Neural cell (in vitro differentiated cells): ENCODE measurements around the gene POLE3. TPM values are rescaled to one million over a fixed set of nuclear protein-coding genes. Genes with fewer than 3 reads are reported as not detected.
"Not testable (repeated sequence)": the region's sequence is repeated elsewhere in the genome, so short reads cannot be mapped to it uniquely, and the experiment has no call there.

Source experiments
- H2AFZ ChIP-seq: fragments of 200-600, 300-800 bp; sonication (generic), shearing (Covaris generic); 2 replicates; pipeline ENCODE4 v1.6.0; 2014; ENCODE audit warnings: low read depth, mild to moderate bottlenecking, antibody characterized with exemption, low read length, moderate library complexity
- H3F3A ChIP-seq: fragments of 200-600 bp; shearing (Covaris generic); 2 replicates; pipeline ENCODE4 v1.6.1; 2016; ENCODE audit warnings: mild to moderate bottlenecking, moderate library complexity, mixed read lengths, antibody characterized with exemption, low read length; ENCODE audit not compliant: insufficient read depth, poor library complexity, severe bottlenecking
- H3K27ac ChIP-seq: fragments of 200-600, 300-800 bp; sonication (generic), shearing (Covaris generic); 2 replicates; pipeline ENCODE4 v1.5.1; 2014; ENCODE audit warnings: mild to moderate bottlenecking, low read length, moderate library complexity
- H3K27me3 ChIP-seq: fragments of 300-800, 200-600 bp; sonication (generic), shearing (Covaris generic); 2 replicates; pipeline ENCODE4 v1.6.0; 2014; ENCODE audit warnings: mild to moderate bottlenecking, low read depth, low read length, moderate library complexity; ENCODE audit not compliant: insufficient read depth
- H3K36me3 ChIP-seq: fragments of 300-800, 200-600 bp; sonication (generic), shearing (Covaris generic); 2 replicates; pipeline ENCODE4 v1.5.1; 2014; ENCODE audit warnings: mild to moderate bottlenecking, antibody characterized with exemption, low read length, moderate library complexity; ENCODE audit not compliant: insufficient read depth
- H3K4me2 ChIP-seq: fragments of 300-800, 200-600 bp; sonication (generic), shearing (Covaris generic); 2 replicates; pipeline ENCODE4 v1.6.0; 2014; ENCODE audit warnings: mild to moderate bottlenecking, low read length
- H3K4me3 ChIP-seq: fragments of 300-800, 200-600 bp; sonication (generic), shearing (Covaris generic); 2 replicates; pipeline ENCODE4 v1.5.1; 2014; ENCODE audit warnings: mild to moderate bottlenecking, low read length, moderate library complexity
- H3K79me2 ChIP-seq: fragments of 200-600 bp; shearing (Covaris generic); replicated peaks from 2 replicates; pipeline ENCODE4 v1.6.0; 2014; ENCODE audit warnings: mild to moderate bottlenecking, low read length, moderate library complexity; ENCODE audit not compliant: insufficient read depth
- H3K9ac ChIP-seq: fragments of 300-800, 200-600 bp; sonication (generic), shearing (Covaris generic); 2 replicates; pipeline ENCODE4 v1.6.1; 2016; ENCODE audit warnings: mild to moderate bottlenecking, low read length, mixed read lengths
- H3K9me2 ChIP-seq: fragments of 200-600 bp; shearing (Covaris generic); 2 replicates; pipeline ENCODE4 v1.6.1; 2016; ENCODE audit warnings: mild to moderate bottlenecking, low read length, mixed read lengths; ENCODE audit not compliant: insufficient read depth
- H3K9me3 ChIP-seq: fragments of 200-600, 300-800 bp; sonication (generic), shearing (Covaris generic); 2 replicates; pipeline ENCODE4 v1.6.1; 2016; ENCODE audit warnings: mild to moderate bottlenecking, mixed run types, low read length, moderate library complexity, mixed read lengths
- H4K20me1 ChIP-seq: fragments of 200-600 bp; shearing (Covaris generic); 2 replicates; pipeline ENCODE4 v1.6.1; 2016; ENCODE audit warnings: mild to moderate bottlenecking, mixed run types; ENCODE audit not compliant: insufficient read depth
- CTCF ChIP-seq: fragments of 450-650 bp; IDR thresholded peaks from 2 replicates; pipeline ENCODE4 v1.5.1; 2014; ENCODE audit warnings: antibody characterized with exemption, mild to moderate bottlenecking, moderate library complexity; ENCODE audit not compliant: poor library complexity, severe bottlenecking
- EP300 ChIP-seq: fragments of 450-650 bp; conservative IDR thresholded peaks from 2 replicates; pipeline ENCODE4 v1.6.1; 2014; ENCODE audit warnings: antibody characterized with exemption, mild to moderate bottlenecking, moderate library complexity; ENCODE audit not compliant: poor library complexity, severe bottlenecking
- EZH2 ChIP-seq: fragments of 200-600, 300-800 bp; shearing (Covaris generic), sonication (generic); IDR thresholded peaks from 2 replicates; pipeline ENCODE4 v1.6.1; 2014; ENCODE audit warnings: antibody characterized with exemption, low read length, borderline replicate concordance, mild to moderate bottlenecking; ENCODE audit not compliant: insufficient read depth, poor library complexity, severe bottlenecking
- MXI1 ChIP-seq: fragments of 450-650 bp; conservative IDR thresholded peaks from 2 replicates; pipeline ENCODE4 v1.6.1; 2014; ENCODE audit warnings: antibody characterized with exemption, mild to moderate bottlenecking; ENCODE audit not compliant: poor library complexity, severe bottlenecking
- POLR2AphosphoS5 ChIP-seq: IDR thresholded peaks from 2 replicates; pipeline ENCODE4 v1.6.1; 2012
- RAD21 ChIP-seq: fragments of 450-650 bp; conservative IDR thresholded peaks from 2 replicates; pipeline ENCODE4 v1.6.1; 2014; ENCODE audit warnings: antibody characterized with exemption, mild to moderate bottlenecking, moderate library complexity
- REST ChIP-seq: IDR thresholded peaks from 2 replicates; pipeline ENCODE4 v1.6.1; 2012; ENCODE audit warnings: borderline replicate concordance
- SMC3 ChIP-seq: fragments of 450-650 bp; conservative IDR thresholded peaks from 2 replicates; pipeline ENCODE4 v1.6.1; 2014; ENCODE audit warnings: antibody characterized with exemption, mild to moderate bottlenecking, moderate library complexity; ENCODE audit not compliant: poor library complexity
- TAF1 ChIP-seq: IDR thresholded peaks from 2 replicates; pipeline ENCODE4 v1.6.1; 2012; ENCODE audit warnings: low read depth
- polyA plus RNA-seq: library from polyadenylated mRNA; depleted of rRNA; stranded (reverse); fragments of >200 nt; gene quantifications from 2 replicates; pipeline ENCODE4 v1.2.3, GENCODE V29; 2014

Gene POLE3
- polyA plus RNA-seq, 1 donor from 2014 or later = 99.8 TPM

- Histone ChIP-seq H3K79me2 (no peaks in the 10 kb centered on the region), H3K4me3 (no peak overlapping the region), H3F3A (no peaks in the 10 kb centered on the region), H2AFZ (no peak overlapping the region), H3K9me2 (no peaks in the 10 kb centered on the region), H3K36me3 (no peaks in the 10 kb centered on the region), H3K27ac (no peak overlapping the region), H4K20me1 (no peaks in the 10 kb centered on the region), H3K27me3 (no peaks in the 10 kb centered on the region), H3K4me2 (no peak overlapping the region), H3K9me3 (no peaks in the 10 kb centered on the region), H3K9ac (no peak overlapping the region)
- TF ChIP-seq RAD21 (no peak), REST (no peak), POLR2AphosphoS5 (no peak), EP300 (no peak)
Measured at GRCh38 chr9:113368982-113369854, 41.3 kb downstream of the POLE3 start.

- Histone ChIP-seq H3K9me2 (no peaks in the 10 kb centered on the region), H3K4me2 (no peak overlapping the region), H4K20me1 (no peaks in the 10 kb centered on the region), H2AFZ (no peak overlapping the region), H3K27me3 (no peaks in the 10 kb centered on the region), H3K9ac (no peak overlapping the region), H3K4me3 (no peak overlapping the region), H3K36me3 (no peaks in the 10 kb centered on the region), H3K79me2 (no peaks in the 10 kb centered on the region), H3F3A (no peaks in the 10 kb centered on the region), H3K9me3 (no peaks in the 10 kb centered on the region), H3K27ac (no peak overlapping the region)
- TF ChIP-seq SMC3 (no peak), POLR2AphosphoS5 (no peak), CTCF (no peak), REST (no peak), MXI1 (no peak), RAD21 (no peak), EZH2 (no peak), TAF1 (no peak), EP300 (no peak)
Measured at GRCh38 chr9:113368348-113368981, 42.0 kb downstream of the POLE3 start.

GRCh38 chr9:113365652-113366051 lies 44.8 kb downstream of the POLE3 start:
- not testable (repeated sequence) for H3K4me2 ChIP-seq, H3F3A ChIP-seq, H3K27ac ChIP-seq, H3K9ac ChIP-seq, H3K9me3 ChIP-seq, H3K36me3 ChIP-seq, H4K20me1 ChIP-seq, H3K4me3 ChIP-seq, H3K27me3 ChIP-seq, H3K9me2 ChIP-seq, H3K79me2 ChIP-seq, H2AFZ ChIP-seq
